SK-N-SH treated with all-trans-retinoic acid at 6 μM for 48 hours (cell line): Measurements from ENCODE around the gene ERMARD.

ENCODE experiments used
- ARNTL ChIP-seq: fragments of 450-650 bp; formaldehyde crosslinking; IDR thresholded peaks from 2 replicates; pipeline ENCODE4 v1.5.0; 2020; ENCODE audit warnings: low read depth, mild to moderate bottlenecking, moderate library complexity, borderline replicate concordance
- ESRRG ChIP-seq: fragments of 250-450 bp; sonication (Bioruptor Pico); IDR thresholded peaks from 2 replicates; pipeline ENCODE4 v1.6.1; 2021; ENCODE audit warnings: mild to moderate bottlenecking
- PPARA ChIP-seq: fragments of 250-450 bp; sonication (Bioruptor Pico); IDR thresholded peaks from 2 replicates; pipeline ENCODE4 v1.5.0; 2020; ENCODE audit warnings: mild to moderate bottlenecking, borderline replicate concordance
- SNAI2 ChIP-seq: fragments of 250-450 bp; sonication (Bioruptor Pico); IDR thresholded peaks from 2 replicates; pipeline ENCODE4 v1.5.0; 2020; ENCODE audit warnings: mild to moderate bottlenecking, moderate library complexity
- TOX ChIP-seq: fragments of 250-450 bp; sonication (Bioruptor Pico); IDR thresholded peaks from 2 replicates; pipeline ENCODE4 v1.8.0; 2021; ENCODE audit warnings: mild to moderate bottlenecking, moderate library complexity, borderline replicate concordance
- ZC3H10 ChIP-seq: fragments of 250-450 bp; sonication (Bioruptor Pico); IDR thresholded peaks from 2 replicates; pipeline ENCODE4 v1.5.1; 2021; ENCODE audit warnings: mild to moderate bottlenecking, moderate library complexity
- ZFP3 ChIP-seq: fragments of 250-450 bp; sonication (Bioruptor Pico); IDR thresholded peaks from 2 replicates; pipeline ENCODE4 v1.5.0; 2020; ENCODE audit warnings: mild to moderate bottlenecking, moderate library complexity
- ZFP30 ChIP-seq: fragments of 450-650 bp; formaldehyde crosslinking; IDR thresholded peaks from 2 replicates; pipeline ENCODE4 v1.5.0; 2022; ENCODE audit warnings: mild to moderate bottlenecking, moderate library complexity
- ZNF70 ChIP-seq: fragments of 450-650 bp; formaldehyde crosslinking; IDR thresholded peaks from 2 replicates; pipeline ENCODE4 v1.5.0; 2020; ENCODE audit warnings: mild to moderate bottlenecking, moderate library complexity
- TF ChIP-seq, protein P1 (sequence below): fragments of 250-450 bp; sonication (Bioruptor Pico); IDR thresholded peaks from 2 replicates; pipeline ENCODE4 v1.5.0; 2020; ENCODE audit warnings: mild to moderate bottlenecking, moderate library complexity
- TF ChIP-seq, protein P2 (sequence below): fragments of 250-450 bp; sonication (Bioruptor Pico); IDR thresholded peaks from 2 replicates; pipeline ENCODE4 v1.5.1; 2021; ENCODE audit warnings: mild to moderate bottlenecking, moderate library complexity
- TF ChIP-seq, protein P3 (sequence below): fragments of 250-450 bp; sonication (Bioruptor Pico); IDR thresholded peaks from 2 replicates; pipeline ENCODE4 v1.5.1; 2020; ENCODE audit warnings: low read depth, mild to moderate bottlenecking, moderate library complexity
- TF ChIP-seq, protein P4 (sequence below): fragments of 250-450 bp; sonication (Bioruptor Pico); IDR thresholded peaks from 2 replicates; pipeline ENCODE4 v1.8.0; 2020; ENCODE audit warnings: mild to moderate bottlenecking, moderate library complexity, borderline replicate concordance

DNA sequence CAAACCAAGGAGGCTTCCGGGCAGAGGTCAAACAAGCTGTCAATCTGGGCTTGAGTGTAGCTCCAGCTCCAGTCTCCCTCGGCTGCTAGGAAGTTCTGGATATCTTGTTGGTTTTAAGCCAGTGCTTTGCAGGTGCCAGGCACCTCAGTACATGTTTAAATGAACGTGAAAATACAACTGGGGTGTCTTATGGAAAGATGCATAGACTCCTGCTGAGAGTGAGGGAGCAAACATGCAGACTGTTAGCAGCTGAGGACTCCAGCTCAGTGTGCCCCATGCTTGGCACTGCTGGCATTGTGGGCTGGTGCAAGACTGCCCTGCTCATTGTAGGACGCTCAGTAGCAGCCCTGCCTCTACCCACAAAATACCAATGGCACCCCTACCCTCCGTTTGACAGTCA is 28.5 kb downstream of the ERMARD start:
- TF ChIP-seq, protein P1, sequence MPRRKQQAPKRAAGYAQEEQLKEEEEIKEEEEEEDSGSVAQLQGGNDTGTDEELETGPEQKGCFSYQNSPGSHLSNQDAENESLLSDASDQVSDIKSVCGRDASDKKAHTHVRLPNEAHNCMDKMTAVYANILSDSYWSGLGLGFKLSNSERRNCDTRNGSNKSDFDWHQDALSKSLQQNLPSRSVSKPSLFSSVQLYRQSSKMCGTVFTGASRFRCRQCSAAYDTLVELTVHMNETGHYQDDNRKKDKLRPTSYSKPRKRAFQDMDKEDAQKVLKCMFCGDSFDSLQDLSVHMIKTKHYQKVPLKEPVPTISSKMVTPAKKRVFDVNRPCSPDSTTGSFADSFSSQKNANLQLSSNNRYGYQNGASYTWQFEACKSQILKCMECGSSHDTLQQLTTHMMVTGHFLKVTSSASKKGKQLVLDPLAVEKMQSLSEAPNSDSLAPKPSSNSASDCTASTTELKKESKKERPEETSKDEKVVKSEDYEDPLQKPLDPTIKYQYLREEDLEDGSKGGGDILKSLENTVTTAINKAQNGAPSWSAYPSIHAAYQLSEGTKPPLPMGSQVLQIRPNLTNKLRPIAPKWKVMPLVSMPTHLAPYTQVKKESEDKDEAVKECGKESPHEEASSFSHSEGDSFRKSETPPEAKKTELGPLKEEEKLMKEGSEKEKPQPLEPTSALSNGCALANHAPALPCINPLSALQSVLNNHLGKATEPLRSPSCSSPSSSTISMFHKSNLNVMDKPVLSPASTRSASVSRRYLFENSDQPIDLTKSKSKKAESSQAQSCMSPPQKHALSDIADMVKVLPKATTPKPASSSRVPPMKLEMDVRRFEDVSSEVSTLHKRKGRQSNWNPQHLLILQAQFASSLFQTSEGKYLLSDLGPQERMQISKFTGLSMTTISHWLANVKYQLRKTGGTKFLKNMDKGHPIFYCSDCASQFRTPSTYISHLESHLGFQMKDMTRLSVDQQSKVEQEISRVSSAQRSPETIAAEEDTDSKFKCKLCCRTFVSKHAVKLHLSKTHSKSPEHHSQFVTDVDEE (CRISPR knock-in tag) = no peak
- TF ChIP-seq ZFP30 (CRISPR knock-in tag) (no peak), ESRRG (CRISPR knock-in tag) (no peak), ZNF70 (CRISPR knock-in tag) (no peak), ARNTL (CRISPR knock-in tag) (no peak), ZFP3 (CRISPR knock-in tag) (no peak), PPARA (CRISPR knock-in tag) (no peak), SNAI2 (CRISPR knock-in tag) (no peak), TOX (CRISPR knock-in tag) (no peak), ZC3H10 (CRISPR knock-in tag) (no peak)
- TF ChIP-seq, protein P2, sequence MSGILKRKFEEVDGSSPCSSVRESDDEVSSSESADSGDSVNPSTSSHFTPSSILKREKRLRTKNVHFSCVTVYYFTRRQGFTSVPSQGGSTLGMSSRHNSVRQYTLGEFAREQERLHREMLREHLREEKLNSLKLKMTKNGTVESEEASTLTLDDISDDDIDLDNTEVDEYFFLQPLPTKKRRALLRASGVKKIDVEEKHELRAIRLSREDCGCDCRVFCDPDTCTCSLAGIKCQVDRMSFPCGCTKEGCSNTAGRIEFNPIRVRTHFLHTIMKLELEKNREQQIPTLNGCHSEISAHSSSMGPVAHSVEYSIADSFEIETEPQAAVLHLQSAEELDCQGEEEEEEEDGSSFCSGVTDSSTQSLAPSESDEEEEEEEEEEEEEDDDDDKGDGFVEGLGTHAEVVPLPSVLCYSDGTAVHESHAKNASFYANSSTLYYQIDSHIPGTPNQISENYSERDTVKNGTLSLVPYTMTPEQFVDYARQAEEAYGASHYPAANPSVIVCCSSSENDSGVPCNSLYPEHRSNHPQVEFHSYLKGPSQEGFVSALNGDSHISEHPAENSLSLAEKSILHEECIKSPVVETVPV (CRISPR knock-in tag) = no peak
- TF ChIP-seq, protein P3, sequence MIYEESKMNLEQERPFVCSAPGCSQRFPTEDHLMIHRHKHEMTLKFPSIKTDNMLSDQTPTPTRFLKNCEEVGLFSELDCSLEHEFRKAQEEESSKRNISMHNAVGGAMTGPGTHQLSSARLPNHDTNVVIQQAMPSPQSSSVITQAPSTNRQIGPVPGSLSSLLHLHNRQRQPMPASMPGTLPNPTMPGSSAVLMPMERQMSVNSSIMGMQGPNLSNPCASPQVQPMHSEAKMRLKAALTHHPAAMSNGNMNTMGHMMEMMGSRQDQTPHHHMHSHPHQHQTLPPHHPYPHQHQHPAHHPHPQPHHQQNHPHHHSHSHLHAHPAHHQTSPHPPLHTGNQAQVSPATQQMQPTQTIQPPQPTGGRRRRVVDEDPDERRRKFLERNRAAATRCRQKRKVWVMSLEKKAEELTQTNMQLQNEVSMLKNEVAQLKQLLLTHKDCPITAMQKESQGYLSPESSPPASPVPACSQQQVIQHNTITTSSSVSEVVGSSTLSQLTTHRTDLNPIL (CRISPR knock-in tag) = no peak
- TF ChIP-seq, protein P4, sequence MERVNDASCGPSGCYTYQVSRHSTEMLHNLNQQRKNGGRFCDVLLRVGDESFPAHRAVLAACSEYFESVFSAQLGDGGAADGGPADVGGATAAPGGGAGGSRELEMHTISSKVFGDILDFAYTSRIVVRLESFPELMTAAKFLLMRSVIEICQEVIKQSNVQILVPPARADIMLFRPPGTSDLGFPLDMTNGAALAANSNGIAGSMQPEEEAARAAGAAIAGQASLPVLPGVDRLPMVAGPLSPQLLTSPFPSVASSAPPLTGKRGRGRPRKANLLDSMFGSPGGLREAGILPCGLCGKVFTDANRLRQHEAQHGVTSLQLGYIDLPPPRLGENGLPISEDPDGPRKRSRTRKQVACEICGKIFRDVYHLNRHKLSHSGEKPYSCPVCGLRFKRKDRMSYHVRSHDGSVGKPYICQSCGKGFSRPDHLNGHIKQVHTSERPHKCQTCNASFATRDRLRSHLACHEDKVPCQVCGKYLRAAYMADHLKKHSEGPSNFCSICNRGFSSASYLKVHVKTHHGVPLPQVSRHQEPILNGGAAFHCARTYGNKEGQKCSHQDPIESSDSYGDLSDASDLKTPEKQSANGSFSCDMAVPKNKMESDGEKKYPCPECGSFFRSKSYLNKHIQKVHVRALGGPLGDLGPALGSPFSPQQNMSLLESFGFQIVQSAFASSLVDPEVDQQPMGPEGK = no peak
